ENCODE results near the gene ZNF318. TPM values are rescaled to one million over a fixed set of nuclear protein-coding genes. Genes with fewer than 3 reads are reported as not detected.
"Not testable (repeated sequence)": the region's sequence is repeated elsewhere in the genome, so short reads cannot be mapped to it uniquely, and the experiment has no call there.

Gene ZNF318
- total RNA-seq, 1 experiment from 2014 or later: 15.8 TPM

GRCh38 chr6:43412541-43412940 is 43.1 kb upstream of the ZNF318 start:
- Mint-ChIP-seq H3K4me1 (ENCODE audit: low read depth, unreplicated experiment) (no peaks in the 10 kb centered on the region), H3K36me3 (ENCODE audit: insufficient read depth, unreplicated experiment) (no peaks in the 10 kb centered on the region), H3K27me3 (ENCODE audit: unreplicated experiment) (peaks cover 47% of the 10 kb centered on the region), H3K4me3 (ENCODE audit: low read depth, unreplicated experiment) (no peak overlapping the region), H3K27ac (ENCODE audit: unreplicated experiment) (no peak overlapping the region), H3K9me3 (ENCODE audit: low read depth, unreplicated experiment) (no peaks in the 10 kb centered on the region)
- intact Hi-C loops (cut with micrococcal nuclease; ENCODE audit: unreplicated experiment): no loop called here
- BruUV-seq (replicated peaks): no TSS peak
- CTCF ChIA-PET: interaction anchor here (1.0 to 1.3 kb wide), 2 partner anchors 9 to 15 kb away, joined by 4 to 5 read pairs; partner anchors contain the start of gene ABCC10
- no peak for DNase-seq
- no peak for TF ChIP-seq CTCF (IDR thresholded peaks at IDR 0.05; ENCODE audit: unreplicated experiment)

GRCh38 chr6:43410776-43411175 is 41.3 kb upstream of the ZNF318 start:
- H3K4me3 Mint-ChIP-seq (ENCODE audit: low read depth, unreplicated experiment); H3K27ac Mint-ChIP-seq (ENCODE audit: unreplicated experiment); intact Hi-C loops (cut with micrococcal nuclease; ENCODE audit: unreplicated experiment); H3K9me3 Mint-ChIP-seq (ENCODE audit: low read depth, unreplicated experiment); H3K4me1 Mint-ChIP-seq (ENCODE audit: low read depth, unreplicated experiment); CTCF ChIA-PET; H3K36me3 Mint-ChIP-seq (ENCODE audit: insufficient read depth, unreplicated experiment); DNase-seq; BruUV-seq (replicated peaks): not testable (repeated sequence)
- peaks cover 39% of the 10 kb centered on the region for H3K27me3 Mint-ChIP-seq (ENCODE audit: unreplicated experiment)

GRCh38 chr6:43408259-43408658 is 38.8 kb upstream of the ZNF318 start:
- Mint-ChIP-seq H3K4me3 (ENCODE audit: low read depth, unreplicated experiment) (no peak overlapping the region), H3K4me1 (ENCODE audit: low read depth, unreplicated experiment) (peaks cover 13% of the 10 kb centered on the region), H3K27ac (ENCODE audit: unreplicated experiment) (no peak overlapping the region), H3K36me3 (ENCODE audit: insufficient read depth, unreplicated experiment) (no peaks in the 10 kb centered on the region), H3K9me3 (ENCODE audit: low read depth, unreplicated experiment) (peaks cover 5% of the 10 kb centered on the region), H3K27me3 (ENCODE audit: unreplicated experiment) (peaks cover 26% of the 10 kb centered on the region)
- intact Hi-C loops (cut with micrococcal nuclease; ENCODE audit: unreplicated experiment): no loop called here
- no peak for DNase-seq
- BruUV-seq (replicated peaks): no TSS peak
- TF ChIP-seq CTCF (IDR thresholded peaks at IDR 0.05; ENCODE audit: unreplicated experiment): no peak
- CTCF ChIA-PET: no interaction called here

- TF ChIP-seq CTCF (IDR thresholded peaks at IDR 0.05; ENCODE audit: unreplicated experiment): no peak
- H3K4me1 Mint-ChIP-seq (ENCODE audit: low read depth, unreplicated experiment): peaks cover 13% of the 10 kb centered on the region
- BruUV-seq (replicated peaks): no TSS peak
- CTCF ChIA-PET: no interaction called here
- no peak overlapping the region for H3K27ac Mint-ChIP-seq (ENCODE audit: unreplicated experiment)
- peaks cover 17% of the 10 kb centered on the region for H3K27me3 Mint-ChIP-seq (ENCODE audit: unreplicated experiment)
- H3K4me3 Mint-ChIP-seq (ENCODE audit: low read depth, unreplicated experiment): no peak overlapping the region
- peaks cover 5% of the 10 kb centered on the region for H3K9me3 Mint-ChIP-seq (ENCODE audit: low read depth, unreplicated experiment)
- DNase-seq: no peak
- intact Hi-C loops (cut with micrococcal nuclease; ENCODE audit: unreplicated experiment): no loop called here
- H3K36me3 Mint-ChIP-seq (ENCODE audit: insufficient read depth, unreplicated experiment): no peaks in the 10 kb centered on the region
Observed at GRCh38 chr6:43407296-43407695, 37.8 kb upstream of the ZNF318 start.

- intact Hi-C loops (cut with micrococcal nuclease; ENCODE audit: unreplicated experiment): no loop called here
- no peak overlapping the region for H3K27ac Mint-ChIP-seq (ENCODE audit: unreplicated experiment)
- peaks cover 13% of the 10 kb centered on the region for H3K4me1 Mint-ChIP-seq (ENCODE audit: low read depth, unreplicated experiment)
- no peaks in the 10 kb centered on the region for H3K36me3 Mint-ChIP-seq (ENCODE audit: insufficient read depth, unreplicated experiment)
- H3K4me3 Mint-ChIP-seq (ENCODE audit: low read depth, unreplicated experiment): no peak overlapping the region
- DNase-seq: no peak
- no peak for TF ChIP-seq CTCF (IDR thresholded peaks at IDR 0.05; ENCODE audit: unreplicated experiment)
- no TSS peak for BruUV-seq (replicated peaks)
- peaks cover 5% of the 10 kb centered on the region for H3K9me3 Mint-ChIP-seq (ENCODE audit: low read depth, unreplicated experiment)
- H3K27me3 Mint-ChIP-seq (ENCODE audit: unreplicated experiment): peaks cover 19% of the 10 kb centered on the region
- CTCF ChIA-PET: interaction anchor here (1.2 kb wide), 2 partner anchors 8 to 15 kb away, joined by 3 to 5 read pairs; no protein-coding TSS in a partner anchor
Observed at GRCh38 chr6:43405354-43405753, 35.9 kb upstream of the ZNF318 start.
